GM18907 (cell line): ENCODE measurements around the gene DPYD.
A peak's percentile ranks its signal among the peaks of the same experiment; 100 is the strongest.

Experiments
- ATAC-seq: cut with Tn5 transposase; IDR thresholded peaks from one replicate; pipeline ENCODE4 v1.9.1; 2021; ENCODE audit warnings: mild to moderate bottlenecking, moderate library complexity; ENCODE audit not compliant: unreplicated experiment

DPYD gene

GRCh38 chr1:97920832-97921571, at the start of gene DPYD:
Gene DPYD (minus strand): TSS chr1:97921034. CDS start chr1:97920922, 112 bp downstream.
- ATAC-seq: peak; percentile 93

DNA sequence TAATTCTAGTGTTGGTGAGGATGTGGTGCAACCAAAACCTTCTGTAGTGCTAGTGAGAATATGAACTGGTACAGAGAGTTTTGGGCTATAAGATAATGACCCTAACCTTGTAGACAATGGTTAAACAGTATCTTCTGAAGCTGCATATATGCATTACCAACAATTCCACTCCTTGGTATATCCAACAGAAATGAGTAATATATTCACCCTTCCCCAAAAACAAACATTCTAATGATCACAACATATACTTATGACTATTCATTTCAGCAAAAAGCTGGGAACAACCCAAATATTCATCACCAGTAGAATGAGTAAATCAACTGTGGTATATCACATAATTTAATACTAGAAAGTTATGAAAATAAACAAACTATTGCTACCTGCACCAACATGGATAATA, 39.6 kb upstream of the DPYD start:
- no peak for ATAC-seq

DNA sequence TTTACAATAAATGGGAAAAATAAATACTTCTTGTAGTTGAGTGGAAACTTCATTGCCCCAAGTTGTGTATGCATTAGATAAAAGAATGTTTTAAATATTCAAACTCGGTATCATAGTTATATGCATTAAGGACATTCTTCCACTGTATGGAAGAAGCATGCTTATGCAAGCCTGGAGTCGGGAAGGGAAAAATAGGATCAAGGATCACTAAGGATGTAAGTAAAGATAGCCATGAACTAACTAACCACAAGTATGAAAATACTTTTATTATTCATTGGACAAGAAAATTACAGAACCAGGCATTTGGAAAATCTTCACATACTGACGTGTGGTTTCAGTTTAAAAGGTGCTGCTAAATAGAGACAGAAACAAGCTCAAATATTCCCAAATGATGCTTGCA, 26.9 kb upstream of the DPYD start:
- no peak for ATAC-seq

DNA sequence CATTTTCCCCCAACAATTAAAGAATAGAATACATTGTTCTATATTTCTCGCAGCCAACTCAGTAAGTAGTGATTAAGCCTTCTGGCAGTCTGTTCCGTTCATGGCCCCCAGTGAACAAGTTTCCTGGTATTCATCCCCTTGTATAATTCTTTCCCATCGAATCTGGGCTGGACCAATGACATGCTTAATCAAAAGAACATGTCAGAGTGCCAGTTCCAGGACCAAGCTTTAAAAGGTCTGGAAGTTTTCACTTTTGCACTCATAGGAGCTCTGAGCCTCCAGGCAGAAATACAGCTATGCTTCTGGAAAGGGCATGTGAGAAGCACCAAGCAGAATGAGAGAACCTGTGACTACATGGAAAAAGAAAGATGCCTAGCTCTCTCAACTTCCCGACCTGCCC, 22.5 kb upstream of the DPYD start:
- no peak for ATAC-seq

GRCh38 chr1:97942161-97943123, 21.6 kb upstream of the DPYD start:
- ATAC-seq: no peak

GRCh38 chr1:97938285-97938642, 17.4 kb upstream of the DPYD start:
- ATAC-seq: no peak

GRCh38 chr1:97936976-97937375, 16.1 kb upstream of the DPYD start:
- no peak for ATAC-seq

GRCh38 chr1:97934491-97934890, 13.7 kb upstream of the DPYD start:
- ATAC-seq: no peak

GRCh38 chr1:97929874-97930851, 9.3 kb upstream of the DPYD start:
- ATAC-seq: no peak

- no peak for ATAC-seq
Observed at GRCh38 chr1:97926017-97926708, 5.3 kb upstream of the DPYD start.

DNA sequence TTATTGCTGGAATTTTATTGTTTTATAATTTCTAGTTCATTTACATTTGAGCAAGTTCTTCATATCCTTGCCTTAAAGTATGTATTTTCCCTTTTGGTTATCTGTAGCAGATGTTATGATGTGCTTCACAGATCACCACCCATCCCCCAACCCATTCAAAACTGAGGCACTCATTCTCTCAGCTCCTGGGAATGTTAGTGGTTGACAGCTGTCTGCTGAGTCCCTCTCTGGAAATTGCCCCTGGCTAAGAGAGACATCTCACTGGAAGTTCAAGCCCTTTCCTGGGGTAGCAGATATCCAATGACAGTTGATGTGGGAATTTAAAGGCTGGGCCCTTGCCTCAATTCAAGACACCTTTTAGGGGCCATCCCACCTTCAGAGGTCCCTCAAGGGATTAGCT, 4.3 kb upstream of the DPYD start:
- no peak for ATAC-seq

GRCh38 chr1:97923811-97924210, 3.0 kb upstream of the DPYD start:
- ATAC-seq: no peak

- no peak for ATAC-seq
Observed at GRCh38 chr1:97920276-97920831, 480 bp downstream of the DPYD start.

DNA sequence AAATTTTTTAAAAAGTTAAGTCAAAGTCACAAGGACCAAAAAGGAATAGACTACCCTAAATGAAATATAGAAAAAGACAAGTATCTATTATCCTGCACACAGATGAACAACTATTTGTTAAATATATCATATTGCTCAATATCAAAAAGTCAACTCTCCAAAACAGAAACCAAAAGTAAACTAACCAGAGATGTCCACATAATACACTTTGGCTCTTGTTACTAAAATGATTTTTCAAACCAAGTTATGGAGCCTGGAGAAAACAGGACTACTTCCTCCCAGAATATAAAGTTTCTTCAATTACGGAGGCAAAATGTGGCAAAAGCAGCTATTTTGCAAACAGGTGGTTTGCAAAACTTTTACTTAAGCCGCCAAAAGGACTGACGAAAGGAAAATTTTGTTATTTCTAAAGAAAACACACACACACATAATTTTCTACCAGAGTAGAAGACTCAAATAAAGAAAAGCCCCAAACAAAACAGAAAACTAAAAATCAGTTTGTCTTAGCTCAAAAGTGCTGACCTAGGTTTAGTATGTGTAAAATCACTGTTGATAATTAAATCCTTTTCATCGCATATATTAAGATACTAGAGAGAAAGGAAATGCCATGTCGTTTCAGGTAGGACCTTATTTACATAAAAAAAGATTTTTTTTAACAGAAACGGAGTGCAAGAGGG, 1.1 kb downstream of the DPYD start:
- no peak for ATAC-seq

DNA sequence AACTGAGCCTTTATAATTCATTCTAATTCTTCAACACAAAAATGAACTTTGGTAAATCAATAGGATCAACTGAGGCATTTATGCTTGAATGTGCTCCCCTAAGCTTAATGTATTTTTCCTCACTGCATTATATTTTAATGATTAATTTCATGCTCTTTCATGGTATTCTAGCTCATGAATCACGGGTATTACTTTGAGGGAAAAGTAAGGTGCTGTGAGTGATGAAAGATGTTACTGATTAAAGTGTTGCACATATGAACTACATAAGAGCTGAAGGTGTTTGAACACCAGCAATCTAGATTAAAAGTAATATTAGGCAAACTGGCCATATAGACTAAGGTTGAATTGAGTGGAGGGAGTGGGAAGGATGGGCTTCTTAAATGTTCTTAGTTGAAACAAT, 1.9 kb downstream of the DPYD start:
- ATAC-seq: no peak

DNA sequence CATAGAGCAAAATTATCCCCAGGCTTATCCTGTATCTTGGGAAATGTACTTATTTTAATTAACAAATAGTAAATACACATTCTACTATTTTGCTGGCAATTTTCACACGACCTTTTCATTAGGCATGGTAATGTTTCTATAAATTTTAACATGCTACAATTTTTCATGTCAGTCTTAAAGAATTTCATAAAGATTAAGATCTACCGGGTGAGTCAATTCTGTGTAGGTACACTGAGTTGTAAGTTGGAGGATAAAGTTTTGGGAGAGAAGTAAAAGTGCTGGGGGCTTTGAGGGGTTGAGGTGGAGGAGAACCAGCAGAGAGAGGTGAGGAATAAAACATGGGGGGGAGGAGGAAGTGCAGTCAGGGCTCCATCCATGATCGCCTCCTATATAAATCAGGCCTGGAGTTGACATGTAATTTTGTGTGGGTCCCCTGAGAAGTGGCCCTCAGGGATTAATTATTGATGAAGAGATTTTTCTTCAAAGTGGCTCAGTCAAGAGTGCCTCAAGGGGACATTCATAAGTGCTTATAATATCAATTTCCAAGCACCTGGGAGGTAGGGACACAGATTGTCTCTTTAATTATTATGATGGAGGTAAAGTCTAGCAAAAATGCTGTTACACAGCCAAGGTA, 7.2 kb downstream of the DPYD start:
- no peak for ATAC-seq

GRCh38 chr1:97911266-97912215, 9.3 kb downstream of the DPYD start:
- ATAC-seq: no peak

GRCh38 chr1:97909266-97909665, 11.6 kb downstream of the DPYD start:
- ATAC-seq: no peak
